Stimulated activated naive CD8-positive, alpha-beta T cell treated with anti-CD3 and anti-CD28 coated beads, Interleukin-15, Interleukin-2, amounts not matched to agents 100 ng/mL and 50 ng/mL, for 24 hours (primary cell): ENCODE data around the gene MEGF9.
"Not testable (repeated sequence)": the region's sequence is repeated elsewhere in the genome, so short reads cannot be mapped to it uniquely, and the experiment has no call there.

Experiments used
- H3K27ac Mint-ChIP-seq: one replicate; pipeline ENCODE4 v1.8.0; 2021; ENCODE audit warnings: mild to moderate bottlenecking, mixed read lengths
- H3K27me3 Mint-ChIP-seq: one replicate; pipeline ENCODE4 v1.8.0; 2021; ENCODE audit warnings: mixed read lengths
- H3K36me3 Mint-ChIP-seq: one replicate; pipeline ENCODE4 v1.8.0; 2021; ENCODE audit warnings: low read depth, mixed read lengths
- H3K4me1 Mint-ChIP-seq: one replicate; pipeline ENCODE4 v1.8.0; 2021; ENCODE audit warnings: low read depth, mixed read lengths
- H3K4me3 Mint-ChIP-seq: one replicate; pipeline ENCODE4 v1.8.0; 2021; ENCODE audit warnings: mild to moderate bottlenecking, mixed read lengths
- H3K9me3 Mint-ChIP-seq: one replicate; pipeline ENCODE4 v1.8.0; 2021; ENCODE audit warnings: mixed read lengths

The MEGF9 gene

DNA sequence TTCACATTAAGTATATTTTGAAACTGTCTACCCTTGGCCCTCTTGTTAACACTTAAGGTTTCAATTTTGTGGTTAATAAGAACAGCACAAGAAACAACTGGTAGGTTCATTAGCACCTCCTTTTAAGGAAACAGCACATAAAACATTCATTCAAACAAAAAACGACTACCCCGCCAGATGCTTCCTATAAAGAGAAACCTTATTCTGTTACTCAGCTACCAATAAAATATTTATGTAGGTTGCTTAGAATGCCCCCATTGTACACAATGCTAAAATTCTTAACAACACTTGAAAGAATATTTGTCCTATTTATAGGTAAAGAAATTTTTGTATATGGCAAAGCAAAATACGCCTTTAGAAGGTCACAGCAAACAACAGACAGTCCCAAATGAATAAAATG lies 157.5 kb downstream of the MEGF9 start:
- Mint-ChIP-seq H3K4me3 (no peak overlapping the region), H3K4me1 (peaks cover 12% of the 10 kb centered on the region), H3K27ac (no peak overlapping the region), H3K36me3 (peaks cover 52% of the 10 kb centered on the region), H3K9me3 (no peaks in the 10 kb centered on the region), H3K27me3 (no peaks in the 10 kb centered on the region)

DNA sequence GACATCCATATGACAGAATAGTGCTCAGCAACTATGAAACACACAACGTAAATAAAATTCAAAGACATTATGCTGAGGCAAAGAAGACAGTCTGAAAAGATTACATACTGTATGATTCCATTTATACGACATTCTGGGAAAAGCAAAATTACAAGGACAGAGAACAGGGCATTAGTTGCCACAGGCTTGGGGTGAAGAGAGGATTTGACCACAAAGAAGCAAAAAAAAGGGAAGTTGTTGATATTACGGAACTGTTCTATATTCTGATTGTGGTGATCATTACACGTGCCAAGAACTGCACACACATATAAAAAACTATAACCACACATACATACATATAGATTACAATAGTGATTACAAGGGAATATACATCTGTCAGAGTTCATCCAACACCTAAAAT lies 158.4 kb downstream of the MEGF9 start:
- Mint-ChIP-seq H3K9me3 (no peaks in the 10 kb centered on the region), H3K36me3 (peaks cover 60% of the 10 kb centered on the region), H3K27ac (no peak overlapping the region), H3K4me1 (peaks cover 12% of the 10 kb centered on the region), H3K4me3 (no peak overlapping the region), H3K27me3 (no peaks in the 10 kb centered on the region)

DNA sequence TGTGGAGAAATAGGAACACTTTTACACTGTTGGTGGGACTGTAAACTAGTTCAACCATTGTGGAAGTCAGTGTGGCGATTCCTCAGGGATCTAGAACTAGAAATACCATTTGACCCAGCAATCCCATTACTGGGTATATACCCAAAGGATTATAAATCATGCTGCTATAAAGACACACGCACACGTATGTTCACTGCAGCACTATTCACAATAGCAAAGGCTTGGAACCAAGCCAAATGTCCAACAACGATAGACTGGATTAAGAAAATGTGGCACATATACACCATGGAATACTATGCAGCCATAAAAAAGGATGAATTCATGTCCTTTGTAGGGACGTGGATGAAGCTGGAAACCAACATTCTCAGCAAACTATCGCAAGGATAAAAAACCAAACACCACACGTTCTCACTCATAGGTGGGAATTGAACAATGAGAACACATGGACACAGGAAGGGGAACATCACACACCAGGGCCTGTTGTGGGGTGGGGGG lies 162.0 kb downstream of the MEGF9 start:
- not testable (repeated sequence) for H3K4me1 Mint-ChIP-seq, H3K9me3 Mint-ChIP-seq, H3K4me3 Mint-ChIP-seq, H3K27me3 Mint-ChIP-seq, H3K27ac Mint-ChIP-seq
- peaks cover 63% of the 10 kb centered on the region for H3K36me3 Mint-ChIP-seq
